Endothelial cell of umbilical vein (primary cell): ENCODE data around the gene SULF2. TPM values are rescaled to one million over a fixed set of nuclear protein-coding genes. Genes with fewer than 3 reads are reported as not detected.

Source experiments
- BruUV-seq: library from RNA; stranded (reverse); fragments of 400-500 nt; replicated peaks from 2 replicates; lab custom pipeline; 2021; lab: Mats Ljungman, UMichigan
- CTCF ChIA-PET: fragments of 300-600, 350-600 bp; sonication (Branson Sonifier 250); formaldehyde crosslinking; loops from one replicate; lab custom pipeline; 2021; ENCODE audit warnings: antibody characterized with exemption, inconsistent platforms; lab: Charles Lee
- POLR2A ChIA-PET: fragments of 300-600, 350-600 bp; sonication (Branson Sonifier 250); formaldehyde crosslinking; loops from one replicate; lab custom pipeline; 2021; ENCODE audit warnings: antibody characterized with exemption, inconsistent platforms; lab: Charles Lee
- DNase-seq: peaks from one replicate; pipeline ENCODE4 v3.0.0-alpha.2; 2011; ENCODE audit warnings: low read depth, low spot score
- FAIRE-seq: peaks from 2 replicates; lab custom pipeline; 2011; peaks lifted over from hg19 to GRCh38; lab: Jason Lieb, UNC
- H2AFZ ChIP-seq: 2 replicates; pipeline ENCODE4 v1.6.0; 2012; ENCODE audit warnings: low read depth, low read length, control low read depth, inconsistent platforms
- H3K27ac ChIP-seq: 2 replicates; pipeline ENCODE4 v1.5.1; 2011; ENCODE audit warnings: low read depth, mild to moderate bottlenecking, control low read depth, low read length, moderate library complexity; ENCODE audit not compliant: insufficient read depth
- H3K27me3 ChIP-seq, 2 experiments: 2 replicates each; pipeline versions ENCODE4 v1.6.0 to v1.6.1; 2011; ENCODE audit warnings: low read length in 2 of 2, mixed read lengths in 1 of 2; ENCODE audit not compliant: control insufficient read depth in 2 of 2, insufficient read depth in 2 of 2
- H3K36me3 ChIP-seq, 2 experiments: 2 replicates in 1 of 2; 3 replicates in 1 of 2; pipeline ENCODE4 v1.5.1; 2011; ENCODE audit warnings: low read length in 2 of 2, mild to moderate bottlenecking in 1 of 2, moderate library complexity in 1 of 2; ENCODE audit not compliant: control insufficient read depth in 2 of 2, insufficient read depth in 2 of 2; ENCODE audit errors: extremely low read depth in 1 of 2
- H3K4me1 ChIP-seq: 3 replicates; pipeline ENCODE4 v1.5.1; 2011; ENCODE audit warnings: mild to moderate bottlenecking, low read length; ENCODE audit not compliant: control insufficient read depth, insufficient read depth; ENCODE audit errors: extremely low read depth
- H3K4me2 ChIP-seq: 2 replicates; pipeline ENCODE4 v1.6.1; 2011; ENCODE audit warnings: low read length, control low read depth, mixed read lengths; ENCODE audit not compliant: insufficient read depth
- H3K4me3 ChIP-seq, 3 experiments: fragments of 200-600 bp in 1 of 3; sonication (generic), shearing (Covaris generic) in 1 of 3; replicated peaks in 1 of 3; 2 replicates each; pipeline ENCODE4 v1.5.1; 2011 to 2016; ENCODE audit warnings: control low read depth in 3 of 3, low read length in 3 of 3, mild to moderate bottlenecking in 2 of 3, inconsistent platforms in 1 of 3, low read depth in 1 of 3, moderate library complexity in 1 of 3; ENCODE audit not compliant: insufficient read depth in 1 of 3
- H3K79me2 ChIP-seq: 2 replicates; pipeline ENCODE4 v1.6.0; 2012; ENCODE audit warnings: low read length, inconsistent platforms; ENCODE audit not compliant: control insufficient read depth, insufficient read depth
- H3K9ac ChIP-seq: replicated peaks from 2 replicates; pipeline ENCODE3; 2011; ENCODE audit warnings: low read length, control low read depth; ENCODE audit not compliant: insufficient read depth; ENCODE audit errors: extremely low read depth
- H3K9me1 ChIP-seq: replicated peaks from 3 replicates; pipeline ENCODE4 v1.6.0; 2011; ENCODE audit warnings: mild to moderate bottlenecking, low read length; ENCODE audit not compliant: control insufficient read depth, insufficient read depth; ENCODE audit errors: extremely low read depth
- H3K9me3 ChIP-seq: replicated peaks from 2 replicates; pipeline ENCODE4 v1.5.1; 2012; ENCODE audit warnings: low read length, inconsistent platforms; ENCODE audit not compliant: control insufficient read depth, insufficient read depth
- H4K20me1 ChIP-seq: replicated peaks from 2 replicates; pipeline ENCODE3; 2011; ENCODE audit warnings: mild to moderate bottlenecking, low read length; ENCODE audit not compliant: control insufficient read depth, insufficient read depth; ENCODE audit errors: extremely low read depth
- CTCF ChIP-seq, 2 donors: IDR thresholded peaks; 1 replicate in 1 of 2; 2 replicates in 1 of 2; pipeline ENCODE4 v1.5.1; 2011; ENCODE audit warnings: low read length in 2 of 2, mild to moderate bottlenecking in 2 of 2, moderate library complexity in 2 of 2, control low read depth in 1 of 2, inconsistent platforms in 1 of 2, low read depth in 1 of 2; ENCODE audit not compliant: insufficient read depth in 1 of 2; ENCODE audit errors: extremely low read depth in 1 of 2
- EZH2 ChIP-seq: IDR thresholded peaks from 2 replicates; pipeline ENCODE4 v1.6.1; 2012; ENCODE audit warnings: borderline replicate concordance, low read depth, mild to moderate bottlenecking, moderate library complexity, low read length, inconsistent platforms; ENCODE audit not compliant: severe bottlenecking
- FOS ChIP-seq: IDR thresholded peaks from 2 replicates; pipeline ENCODE4 v1.6.1; 2011; ENCODE audit warnings: mild to moderate bottlenecking, low read length, moderate library complexity, borderline replicate concordance; ENCODE audit not compliant: insufficient read depth
- GATA2 ChIP-seq: IDR thresholded peaks from 2 replicates; pipeline ENCODE4 v1.7.0; 2011; ENCODE audit warnings: low read depth, mild to moderate bottlenecking, moderate library complexity, mixed read lengths, low read length; ENCODE audit not compliant: insufficient read length, insufficient read depth
- JUN ChIP-seq: IDR thresholded peaks from 2 replicates; pipeline ENCODE4 v1.6.1; 2011; ENCODE audit warnings: borderline replicate concordance, low read depth; ENCODE audit not compliant: insufficient read length, insufficient read depth
- MYC ChIP-seq: IDR thresholded peaks from one replicate; pipeline ENCODE4 v1.6.1; 2011; ENCODE audit warnings: mild to moderate bottlenecking, low read depth, low read length
- POLR2A ChIP-seq: IDR thresholded peaks from 2 replicates; pipeline ENCODE4 v1.6.1; 2012; ENCODE audit warnings: low read depth, mild to moderate bottlenecking, control low read depth, low read length
- POLR2AphosphoS5 ChIP-seq: IDR thresholded peaks from 2 replicates; pipeline ENCODE4 v1.6.1; 2012; ENCODE audit warnings: low read depth, mild to moderate bottlenecking, control low read depth, low read length, moderate library complexity; ENCODE audit not compliant: insufficient read depth
- dilution Hi-C: fragments of 300-500 bp; cut with MboI; formaldehyde crosslinking; loops from one replicate; pipeline ENCODE4 v1.15.0; 2019; ENCODE audit warnings: low sequenced_read_pairs; ENCODE audit not compliant: extremely low pct_ligation_motif_present
- intact Hi-C: fragments of 100-400 bp; cut with micrococcal nuclease; formaldehyde crosslinking; loops from one replicate; pipeline ENCODE4 v1.10.0; 2022
- polyA plus RNA-seq, 4 experiments: library from polyadenylated mRNA; depleted of rRNA in 3 of 4; stranded (reverse) in 3 of 4; unstranded in 1 of 4; fragments of >200 nt; gene quantifications; 2 replicates each; pipeline versions ENCODE4 v1.2.1 to v1.2.3, GENCODE V29; 2011 to 2012; ENCODE audit warnings: missing spikeins in 1 of 4
- total RNA-seq: library from RNA; stranded (reverse); gene quantifications from 2 replicates; pipeline ENCODE4 v1.2.3, GENCODE V29; 2021
- TF ChIP-seq, protein P1 (sequence below): IDR thresholded peaks from 2 replicates; pipeline ENCODE4 v1.6.1; 2011; ENCODE audit not compliant: insufficient read depth, insufficient read length

The SULF2 gene
- total and polyA plus RNA-seq, 2 donors (not counting 3 experiments of a cell fraction or from before 2014, with no cell fraction given): 58.5 to 160 TPM

DNA sequence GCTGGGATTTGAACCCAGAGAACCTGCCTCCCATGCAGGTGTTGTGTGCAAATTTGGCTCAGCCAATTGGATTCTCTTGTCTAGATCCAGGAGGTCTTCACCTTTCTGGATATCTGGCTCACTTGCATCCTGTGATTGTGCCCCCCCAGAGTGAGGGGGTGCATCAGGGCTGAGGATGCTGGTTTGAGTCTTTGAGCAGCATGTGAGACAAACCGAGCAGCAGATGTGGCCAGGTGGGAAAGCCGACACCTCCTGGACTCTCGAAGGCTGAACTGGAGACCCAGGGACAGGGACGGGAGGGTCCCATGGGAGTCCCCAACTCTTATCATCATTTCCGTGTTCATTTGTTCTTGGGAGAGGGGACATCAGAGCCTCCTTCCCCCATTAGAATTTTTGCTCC lies 30.6 kb upstream of the SULF2 start:
- POLR2A ChIA-PET: no interaction called here

More for the DNA sequence above, 30.6 kb upstream of the SULF2 start:
- Histone ChIP-seq H3K27me3 (peaks cover 2 to 12% of the 10 kb centered on the region in 2 experiments), H3K4me2 (no peak overlapping the region), H3K27ac (no peak overlapping the region), H2AFZ (no peak overlapping the region), H3K36me3 (no peaks in the 10 kb centered on the region), H3K79me2 (no peaks in the 10 kb centered on the region), H3K4me3 (no peak overlapping the region), H3K9me3 (no peaks in the 10 kb centered on the region), H3K9me1 (no peaks in the 10 kb centered on the region), H4K20me1 (no peaks in the 10 kb centered on the region), H3K4me1 (peaks cover 8% of the 10 kb centered on the region), H3K9ac (no peak overlapping the region)
- TF ChIP-seq JUN: no peak
- no peak for TF ChIP-seq GATA2
- TF ChIP-seq POLR2A: no peak
- TF ChIP-seq, protein P1, sequence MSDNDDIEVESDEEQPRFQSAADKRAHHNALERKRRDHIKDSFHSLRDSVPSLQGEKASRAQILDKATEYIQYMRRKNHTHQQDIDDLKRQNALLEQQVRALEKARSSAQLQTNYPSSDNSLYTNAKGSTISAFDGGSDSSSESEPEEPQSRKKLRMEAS: no peak
- TF ChIP-seq POLR2AphosphoS5: no peak
- no peak for TF ChIP-seq EZH2
- no peak for TF ChIP-seq CTCF (IDR thresholded peaks at IDR 0.05; ENCODE audit: extremely low read depth in 1 of 2, insufficient read depth in 1 of 2, low read depth in 1 of 2, low read length in 2 of 2)
- TF ChIP-seq FOS: no peak
- TF ChIP-seq MYC: no peak
- no peak for FAIRE-seq
- CTCF ChIA-PET: no interaction called here
- no TSS peak for BruUV-seq
- DNase-seq: no peak
- dilution Hi-C loops: no loop called here
- intact Hi-C loops: no loop called here
